Measurements from ENCODE around the gene FOXC1. TPM values are rescaled to one million over a fixed set of nuclear protein-coding genes. Genes with fewer than 3 reads are reported as not detected.
A peak's percentile ranks its signal among the peaks of the same experiment; 100 is the strongest.

Gene FOXC1
- total and polyA plus RNA-seq, 2 experiments from 2014 or later: 0.10 to 0.13 TPM

DNA sequence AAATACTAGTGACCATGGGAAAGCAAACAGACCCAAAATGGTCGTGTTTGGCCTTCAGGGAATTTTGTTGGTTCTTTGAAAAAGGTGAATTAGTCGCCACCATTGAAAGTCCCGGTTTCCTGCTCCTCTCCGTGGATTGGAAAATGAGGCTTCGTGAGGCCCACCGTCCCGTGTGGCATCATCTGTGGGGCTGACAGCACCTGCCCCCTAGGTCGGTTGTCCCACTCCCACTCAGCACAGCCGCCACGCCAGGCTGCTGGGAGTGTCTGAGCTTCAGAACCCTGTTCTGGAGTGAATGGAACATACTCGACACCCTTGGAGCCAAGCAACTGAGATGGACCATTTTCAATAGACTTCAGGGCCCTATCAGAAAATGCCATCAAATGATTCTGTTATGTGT, 33.0 kb upstream of the FOXC1 start (continued):
- no peak for TF ChIP-seq ZNF114 (CRISPR knock-in tag; IDR thresholded peaks at IDR 0.05)
- no peak for TF ChIP-seq JUNB (IDR thresholded peaks at IDR 0.05; ENCODE audit: unreplicated experiment)
- no peak for TF ChIP-seq EZH2 (IDR thresholded peaks at IDR 0.05; ENCODE audit: low read depth, unreplicated experiment)
- no peak for TF ChIP-seq STAT1 (IDR thresholded peaks at IDR 0.05; ENCODE audit: unreplicated experiment)

DNA sequence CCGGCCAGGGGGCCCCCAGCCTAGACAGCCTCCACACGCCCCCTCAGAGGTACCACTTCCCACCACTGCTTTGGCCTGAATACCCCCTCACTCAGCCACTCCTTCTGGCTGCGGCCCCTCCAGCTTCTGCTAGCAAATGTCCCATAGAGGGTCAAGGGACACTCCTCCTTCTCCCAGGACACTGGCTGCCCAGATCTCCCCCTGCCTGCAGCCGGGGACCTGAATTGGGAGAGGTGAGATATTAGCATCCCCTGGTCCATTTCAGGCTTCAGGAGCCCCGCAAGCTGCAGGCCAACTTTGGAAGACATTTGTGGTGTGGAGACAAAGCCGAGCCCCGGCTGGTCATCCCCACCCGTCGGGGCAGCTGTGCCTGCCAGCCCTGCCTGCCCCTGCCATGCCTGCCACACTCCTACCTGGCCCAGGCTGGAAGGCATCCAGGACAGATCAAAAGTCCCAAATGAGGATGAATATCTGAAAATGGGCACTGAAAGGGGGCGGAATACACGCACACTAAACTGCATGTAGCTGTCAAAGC, 32.5 kb upstream of the FOXC1 start:
- H3K27me3 Mint-ChIP-seq (ENCODE audit: insufficient read depth, low read depth, poor library complexity): peaks cover 15% of the 10 kb centered on the region
- Histone ChIP-seq H4K20me1 (replicated peaks; ENCODE audit: insufficient read depth) (no peaks in the 10 kb centered on the region), H3F3A (replicated peaks; ENCODE audit: low read depth) (no peaks in the 10 kb centered on the region), H3K4me3 (no peak overlapping the region), H3K36me3 (ENCODE audit: insufficient read depth) (no peaks in the 10 kb centered on the region), H3K79me2 (replicated peaks; ENCODE audit: insufficient read depth) (no peaks in the 10 kb centered on the region), H2AFZ (peak overlapping the region; percentile 23; the same call in 1 of the 2 replicates), H3K4me1 (ENCODE audit: insufficient read depth) (peaks cover 14% of the 10 kb centered on the region), H3K27ac (ENCODE audit: low read depth) (no peak overlapping the region), H3K9me2 (ENCODE audit: insufficient read depth) (no peaks in the 10 kb centered on the region), H3K27me3 (ENCODE audit: insufficient read depth) (no peaks in the 10 kb centered on the region), H3K4me2 (no peak overlapping the region)
- TF ChIP-seq JUNB (IDR thresholded peaks at IDR 0.05; ENCODE audit: unreplicated experiment) (no peak), NANOG (IDR thresholded peaks at IDR 0.05; ENCODE audit: borderline replicate concordance) (no peak), POLR2AphosphoS5 (IDR thresholded peaks at IDR 0.05; ENCODE audit: low read depth) (no peak), STAT1 (IDR thresholded peaks at IDR 0.05; ENCODE audit: unreplicated experiment) (no peak)
- TF ChIP-seq, protein P1, sequence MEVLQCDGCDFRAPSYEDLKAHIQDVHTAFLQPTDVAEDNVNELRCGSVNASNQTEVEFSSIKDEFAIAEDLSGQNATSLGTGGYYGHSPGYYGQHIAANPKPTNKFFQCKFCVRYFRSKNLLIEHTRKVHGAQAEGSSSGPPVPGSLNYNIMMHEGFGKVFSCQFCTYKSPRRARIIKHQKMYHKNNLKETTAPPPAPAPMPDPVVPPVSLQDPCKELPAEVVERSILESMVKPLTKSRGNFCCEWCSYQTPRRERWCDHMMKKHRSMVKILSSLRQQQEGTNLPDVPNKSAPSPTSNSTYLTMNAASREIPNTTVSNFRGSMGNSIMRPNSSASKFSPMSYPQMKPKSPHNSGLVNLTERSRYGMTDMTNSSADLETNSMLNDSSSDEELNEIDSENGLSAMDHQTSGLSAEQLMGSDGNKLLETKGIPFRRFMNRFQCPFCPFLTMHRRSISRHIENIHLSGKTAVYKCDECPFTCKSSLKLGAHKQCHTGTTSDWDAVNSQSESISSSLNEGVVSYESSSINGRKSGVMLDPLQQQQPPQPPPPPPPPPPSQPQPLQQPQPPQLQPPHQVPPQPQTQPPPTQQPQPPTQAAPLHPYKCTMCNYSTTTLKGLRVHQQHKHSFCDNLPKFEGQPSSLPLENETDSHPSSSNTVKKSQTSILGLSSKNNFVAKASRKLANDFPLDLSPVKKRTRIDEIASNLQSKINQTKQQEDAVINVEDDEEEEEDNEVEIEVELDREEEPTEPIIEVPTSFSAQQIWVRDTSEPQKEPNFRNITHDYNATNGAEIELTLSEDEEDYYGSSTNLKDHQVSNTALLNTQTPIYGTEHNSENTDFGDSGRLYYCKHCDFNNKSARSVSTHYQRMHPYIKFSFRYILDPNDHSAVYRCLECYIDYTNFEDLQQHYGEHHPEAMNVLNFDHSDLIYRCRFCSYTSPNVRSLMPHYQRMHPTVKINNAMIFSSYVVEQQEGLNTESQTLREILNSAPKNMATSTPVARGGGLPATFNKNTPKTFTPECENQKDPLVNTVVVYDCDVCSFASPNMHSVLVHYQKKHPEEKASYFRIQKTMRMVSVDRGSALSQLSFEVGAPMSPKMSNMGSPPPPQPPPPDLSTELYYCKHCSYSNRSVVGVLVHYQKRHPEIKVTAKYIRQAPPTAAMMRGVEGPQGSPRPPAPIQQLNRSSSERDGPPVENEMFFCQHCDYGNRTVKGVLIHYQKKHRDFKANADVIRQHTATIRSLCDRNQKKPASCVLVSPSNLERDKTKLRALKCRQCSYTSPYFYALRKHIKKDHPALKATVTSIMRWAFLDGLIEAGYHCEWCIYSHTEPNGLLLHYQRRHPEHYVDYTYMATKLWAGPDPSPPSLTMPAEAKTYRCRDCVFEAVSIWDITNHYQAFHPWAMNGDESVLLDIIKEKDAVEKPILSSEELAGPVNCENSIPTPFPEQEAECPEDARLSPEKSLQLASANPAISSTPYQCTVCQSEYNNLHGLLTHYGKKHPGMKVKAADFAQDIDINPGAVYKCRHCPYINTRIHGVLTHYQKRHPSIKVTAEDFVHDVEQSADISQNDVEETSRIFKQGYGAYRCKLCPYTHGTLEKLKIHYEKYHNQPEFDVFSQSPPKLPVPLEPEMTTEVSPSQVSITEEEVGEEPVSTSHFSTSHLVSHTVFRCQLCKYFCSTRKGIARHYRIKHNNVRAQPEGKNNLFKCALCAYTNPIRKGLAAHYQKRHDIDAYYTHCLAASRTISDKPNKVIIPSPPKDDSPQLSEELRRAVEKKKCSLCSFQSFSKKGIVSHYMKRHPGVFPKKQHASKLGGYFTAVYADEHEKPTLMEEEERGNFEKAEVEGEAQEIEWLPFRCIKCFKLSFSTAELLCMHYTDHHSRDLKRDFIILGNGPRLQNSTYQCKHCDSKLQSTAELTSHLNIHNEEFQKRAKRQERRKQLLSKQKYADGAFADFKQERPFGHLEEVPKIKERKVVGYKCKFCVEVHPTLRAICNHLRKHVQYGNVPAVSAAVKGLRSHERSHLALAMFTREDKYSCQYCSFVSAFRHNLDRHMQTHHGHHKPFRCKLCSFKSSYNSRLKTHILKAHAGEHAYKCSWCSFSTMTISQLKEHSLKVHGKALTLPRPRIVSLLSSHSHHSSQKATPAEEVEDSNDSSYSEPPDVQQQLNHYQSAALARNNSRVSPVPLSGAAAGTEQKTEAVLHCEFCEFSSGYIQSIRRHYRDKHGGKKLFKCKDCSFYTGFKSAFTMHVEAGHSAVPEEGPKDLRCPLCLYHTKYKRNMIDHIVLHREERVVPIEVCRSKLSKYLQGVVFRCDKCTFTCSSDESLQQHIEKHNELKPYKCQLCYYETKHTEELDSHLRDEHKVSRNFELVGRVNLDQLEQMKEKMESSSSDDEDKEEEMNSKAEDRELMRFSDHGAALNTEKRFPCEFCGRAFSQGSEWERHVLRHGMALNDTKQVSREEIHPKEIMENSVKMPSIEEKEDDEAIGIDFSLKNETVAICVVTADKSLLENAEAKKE (CRISPR knock-in tag; IDR thresholded peaks at IDR 0.05): no peak
- TF ChIP-seq, protein P2, sequence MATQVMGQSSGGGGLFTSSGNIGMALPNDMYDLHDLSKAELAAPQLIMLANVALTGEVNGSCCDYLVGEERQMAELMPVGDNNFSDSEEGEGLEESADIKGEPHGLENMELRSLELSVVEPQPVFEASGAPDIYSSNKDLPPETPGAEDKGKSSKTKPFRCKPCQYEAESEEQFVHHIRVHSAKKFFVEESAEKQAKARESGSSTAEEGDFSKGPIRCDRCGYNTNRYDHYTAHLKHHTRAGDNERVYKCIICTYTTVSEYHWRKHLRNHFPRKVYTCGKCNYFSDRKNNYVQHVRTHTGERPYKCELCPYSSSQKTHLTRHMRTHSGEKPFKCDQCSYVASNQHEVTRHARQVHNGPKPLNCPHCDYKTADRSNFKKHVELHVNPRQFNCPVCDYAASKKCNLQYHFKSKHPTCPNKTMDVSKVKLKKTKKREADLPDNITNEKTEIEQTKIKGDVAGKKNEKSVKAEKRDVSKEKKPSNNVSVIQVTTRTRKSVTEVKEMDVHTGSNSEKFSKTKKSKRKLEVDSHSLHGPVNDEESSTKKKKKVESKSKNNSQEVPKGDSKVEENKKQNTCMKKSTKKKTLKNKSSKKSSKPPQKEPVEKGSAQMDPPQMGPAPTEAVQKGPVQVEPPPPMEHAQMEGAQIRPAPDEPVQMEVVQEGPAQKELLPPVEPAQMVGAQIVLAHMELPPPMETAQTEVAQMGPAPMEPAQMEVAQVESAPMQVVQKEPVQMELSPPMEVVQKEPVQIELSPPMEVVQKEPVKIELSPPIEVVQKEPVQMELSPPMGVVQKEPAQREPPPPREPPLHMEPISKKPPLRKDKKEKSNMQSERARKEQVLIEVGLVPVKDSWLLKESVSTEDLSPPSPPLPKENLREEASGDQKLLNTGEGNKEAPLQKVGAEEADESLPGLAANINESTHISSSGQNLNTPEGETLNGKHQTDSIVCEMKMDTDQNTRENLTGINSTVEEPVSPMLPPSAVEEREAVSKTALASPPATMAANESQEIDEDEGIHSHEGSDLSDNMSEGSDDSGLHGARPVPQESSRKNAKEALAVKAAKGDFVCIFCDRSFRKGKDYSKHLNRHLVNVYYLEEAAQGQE (IDR thresholded peaks at IDR 0.05; ENCODE audit: unreplicated experiment): no peak
- TF ChIP-seq, protein P3, sequence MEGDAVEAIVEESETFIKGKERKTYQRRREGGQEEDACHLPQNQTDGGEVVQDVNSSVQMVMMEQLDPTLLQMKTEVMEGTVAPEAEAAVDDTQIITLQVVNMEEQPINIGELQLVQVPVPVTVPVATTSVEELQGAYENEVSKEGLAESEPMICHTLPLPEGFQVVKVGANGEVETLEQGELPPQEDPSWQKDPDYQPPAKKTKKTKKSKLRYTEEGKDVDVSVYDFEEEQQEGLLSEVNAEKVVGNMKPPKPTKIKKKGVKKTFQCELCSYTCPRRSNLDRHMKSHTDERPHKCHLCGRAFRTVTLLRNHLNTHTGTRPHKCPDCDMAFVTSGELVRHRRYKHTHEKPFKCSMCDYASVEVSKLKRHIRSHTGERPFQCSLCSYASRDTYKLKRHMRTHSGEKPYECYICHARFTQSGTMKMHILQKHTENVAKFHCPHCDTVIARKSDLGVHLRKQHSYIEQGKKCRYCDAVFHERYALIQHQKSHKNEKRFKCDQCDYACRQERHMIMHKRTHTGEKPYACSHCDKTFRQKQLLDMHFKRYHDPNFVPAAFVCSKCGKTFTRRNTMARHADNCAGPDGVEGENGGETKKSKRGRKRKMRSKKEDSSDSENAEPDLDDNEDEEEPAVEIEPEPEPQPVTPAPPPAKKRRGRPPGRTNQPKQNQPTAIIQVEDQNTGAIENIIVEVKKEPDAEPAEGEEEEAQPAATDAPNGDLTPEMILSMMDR (conservative IDR thresholded peaks at IDR 0.05; ENCODE audit: low read depth in 2 of 2): no peak
- TF ChIP-seq, protein P4, sequence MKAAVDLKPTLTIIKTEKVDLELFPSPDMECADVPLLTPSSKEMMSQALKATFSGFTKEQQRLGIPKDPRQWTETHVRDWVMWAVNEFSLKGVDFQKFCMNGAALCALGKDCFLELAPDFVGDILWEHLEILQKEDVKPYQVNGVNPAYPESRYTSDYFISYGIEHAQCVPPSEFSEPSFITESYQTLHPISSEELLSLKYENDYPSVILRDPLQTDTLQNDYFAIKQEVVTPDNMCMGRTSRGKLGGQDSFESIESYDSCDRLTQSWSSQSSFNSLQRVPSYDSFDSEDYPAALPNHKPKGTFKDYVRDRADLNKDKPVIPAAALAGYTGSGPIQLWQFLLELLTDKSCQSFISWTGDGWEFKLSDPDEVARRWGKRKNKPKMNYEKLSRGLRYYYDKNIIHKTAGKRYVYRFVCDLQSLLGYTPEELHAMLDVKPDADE (IDR thresholded peaks at IDR 0.05): no peak
- H3K9me3 Mint-ChIP-seq: no peaks in the 10 kb centered on the region
- no peak overlapping the region for H3K4me3 Mint-ChIP-seq
- H3K36me3 Mint-ChIP-seq (ENCODE audit: low read depth): no peaks in the 10 kb centered on the region
- peaks cover 34% of the 10 kb centered on the region for H3K4me1 Mint-ChIP-seq
- no peak overlapping the region for H3K27ac Mint-ChIP-seq
- DNase-seq (ENCODE audit: low spot score) (no peak), ATAC-seq (no peak)
